Thyroid gland (tissue), 4 donors: ENCODE results near the gene ABCA13.

Experiments used
- POLR2A ChIP-seq, 2 donors: fragments of 450-650 bp; IDR thresholded peaks; one replicate each; pipeline ENCODE4 v1.6.1; 2017; ENCODE audit warnings: antibody characterized with exemption in 2 of 2, mild to moderate bottlenecking in 2 of 2, moderate library complexity in 1 of 2
- TF ChIP-seq, protein P1 (sequence below), 6 experiments: fragments of 200-600 bp in 3 of 6; fragments of 450-650 bp in 3 of 6; sonication (generic) in 3 of 6; IDR thresholded peaks; one replicate each; pipeline ENCODE4 v1.5.1; 2016 to 2019; ENCODE audit warnings: antibody characterized with exemption in 6 of 6, mild to moderate bottlenecking in 2 of 6, inconsistent platforms in 1 of 6, moderate library complexity in 1 of 6

DNA sequence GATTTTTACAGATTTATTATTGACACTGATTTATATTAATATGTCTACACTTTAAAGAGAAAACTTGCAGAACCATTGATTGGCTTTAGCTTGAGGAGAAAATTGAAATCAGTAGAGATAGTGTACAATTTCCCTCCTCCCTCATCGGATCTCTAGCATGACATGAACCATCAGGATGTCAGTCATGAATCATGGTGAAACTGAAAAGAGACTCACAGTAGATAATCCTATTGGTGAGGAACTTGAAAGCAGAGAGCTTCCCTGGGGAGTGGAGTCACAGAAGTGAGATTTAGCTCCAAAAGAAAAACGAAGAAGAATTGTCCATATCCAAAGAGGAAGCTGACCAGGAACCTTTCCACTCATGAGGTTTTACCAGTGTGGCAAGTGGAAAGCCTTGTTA, 346.8 kb downstream of the ABCA13 start:
- TF ChIP-seq POLR2A (IDR thresholded peaks at IDR 0.05), result no peak
- TF ChIP-seq, protein P1, sequence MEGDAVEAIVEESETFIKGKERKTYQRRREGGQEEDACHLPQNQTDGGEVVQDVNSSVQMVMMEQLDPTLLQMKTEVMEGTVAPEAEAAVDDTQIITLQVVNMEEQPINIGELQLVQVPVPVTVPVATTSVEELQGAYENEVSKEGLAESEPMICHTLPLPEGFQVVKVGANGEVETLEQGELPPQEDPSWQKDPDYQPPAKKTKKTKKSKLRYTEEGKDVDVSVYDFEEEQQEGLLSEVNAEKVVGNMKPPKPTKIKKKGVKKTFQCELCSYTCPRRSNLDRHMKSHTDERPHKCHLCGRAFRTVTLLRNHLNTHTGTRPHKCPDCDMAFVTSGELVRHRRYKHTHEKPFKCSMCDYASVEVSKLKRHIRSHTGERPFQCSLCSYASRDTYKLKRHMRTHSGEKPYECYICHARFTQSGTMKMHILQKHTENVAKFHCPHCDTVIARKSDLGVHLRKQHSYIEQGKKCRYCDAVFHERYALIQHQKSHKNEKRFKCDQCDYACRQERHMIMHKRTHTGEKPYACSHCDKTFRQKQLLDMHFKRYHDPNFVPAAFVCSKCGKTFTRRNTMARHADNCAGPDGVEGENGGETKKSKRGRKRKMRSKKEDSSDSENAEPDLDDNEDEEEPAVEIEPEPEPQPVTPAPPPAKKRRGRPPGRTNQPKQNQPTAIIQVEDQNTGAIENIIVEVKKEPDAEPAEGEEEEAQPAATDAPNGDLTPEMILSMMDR (IDR thresholded peaks at IDR 0.05), result no peak
